Karpas-422 (cell line): ENCODE measurements around the gene CCAR1. TPM values are rescaled to one million over a fixed set of nuclear protein-coding genes. Genes with fewer than 3 reads are reported as not detected.
A peak's percentile ranks its signal among the peaks of the same experiment; 100 is the strongest.
"Not testable (repeated sequence)": the region's sequence is repeated elsewhere in the genome, so short reads cannot be mapped to it uniquely, and the experiment has no call there.

ENCODE experiments used
- DNase-seq: peaks from one replicate; pipeline ENCODE4 v3.0.0-alpha.2; 2015
- H2AFZ ChIP-seq: fragments of 200-600 bp; sonication (generic); 2 replicates; pipeline ENCODE4 v1.6.1; 2014; ENCODE audit warnings: antibody characterized with exemption, low read length, mixed read lengths
- H3K27ac ChIP-seq: fragments of 200-600 bp; sonication (generic); 2 replicates; pipeline ENCODE4 v1.5.1; 2014; ENCODE audit warnings: mild to moderate bottlenecking, low read length, moderate library complexity
- H3K27me3 ChIP-seq: fragments of 200-600 bp; sonication (generic); 2 replicates; pipeline ENCODE4 v1.6.1; 2014; ENCODE audit warnings: low read length, mixed read lengths
- H3K36me3 ChIP-seq: fragments of 200-600 bp; sonication (generic); 2 replicates; pipeline ENCODE4 v1.6.1; 2014; ENCODE audit warnings: low read length, mixed read lengths; ENCODE audit not compliant: insufficient read depth
- H3K4me1 ChIP-seq: fragments of 200-600 bp; sonication (generic); 2 replicates; pipeline ENCODE4 v1.6.1; 2014; ENCODE audit warnings: mild to moderate bottlenecking, low read length, mixed read lengths
- H3K4me2 ChIP-seq: fragments of 200-600 bp; sonication (generic); 2 replicates; pipeline ENCODE4 v1.6.1; 2014; ENCODE audit warnings: low read length, low read depth, mild to moderate bottlenecking; ENCODE audit not compliant: poor library complexity, severe bottlenecking
- H3K4me3 ChIP-seq: fragments of 200-600 bp; sonication (generic); 2 replicates; pipeline ENCODE4 v1.5.1; 2014; ENCODE audit warnings: mild to moderate bottlenecking, antibody characterized with exemption, low read length, mixed read lengths
- H3K79me2 ChIP-seq: fragments of 200-600 bp; sonication (generic); 2 replicates; pipeline ENCODE4 v1.6.1; 2014; ENCODE audit warnings: mild to moderate bottlenecking, low read length, mixed read lengths
- H3K9ac ChIP-seq: fragments of 200-600 bp; sonication (generic); 2 replicates; pipeline ENCODE4 v1.6.0; 2014; ENCODE audit warnings: low read length
- H3K9me2 ChIP-seq: fragments of 200-600 bp; sonication (generic), shearing (Covaris generic); replicated peaks from 2 replicates; pipeline ENCODE4 v1.6.0; 2014; ENCODE audit warnings: mild to moderate bottlenecking, low read length, moderate library complexity; ENCODE audit not compliant: insufficient read depth
- H3K9me3 ChIP-seq: fragments of 300-700, 200-600 bp; sonication (generic); 2 replicates; pipeline ENCODE4 v1.6.1; 2014; ENCODE audit warnings: low read length, mixed read lengths
- H4K20me1 ChIP-seq: fragments of 200-600 bp; sonication (generic); 2 replicates; pipeline ENCODE4 v1.6.1; 2014; ENCODE audit warnings: mild to moderate bottlenecking, antibody characterized with exemption, low read length, low read depth; ENCODE audit not compliant: insufficient read depth
- total RNA-seq: library from RNA; depleted of rRNA; stranded (reverse); fragments of >200 nt; shearing (Covaris generic); gene quantifications from 2 replicates; pipeline ENCODE4 v1.2.3, GENCODE V29; 2014; ENCODE audit warnings: low replicate concordance

The CCAR1 gene
- total RNA-seq, 1 experiment from 2014 or later, result 102 TPM

DNA sequence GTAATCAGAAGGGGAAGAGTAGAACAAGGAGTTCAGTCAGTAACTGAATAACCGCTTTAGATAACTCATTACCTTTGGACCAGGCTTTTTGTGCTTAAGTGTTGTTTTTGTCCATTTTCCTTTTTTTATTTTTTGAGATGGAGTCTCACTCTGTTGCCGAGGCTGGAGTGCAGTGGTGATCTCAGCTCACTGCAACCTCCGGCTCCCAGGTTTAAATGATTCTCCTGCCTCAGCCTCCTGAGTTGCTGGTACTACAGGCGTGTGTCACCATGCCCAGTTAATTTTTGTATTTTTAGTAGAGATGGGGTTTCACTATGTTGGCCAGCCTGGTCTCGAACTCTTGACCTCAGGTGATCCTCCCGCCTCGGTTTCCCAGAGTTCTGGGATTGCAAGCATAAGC is 14.7 kb downstream of the CCAR1 start:
- not testable (repeated sequence) for H4K20me1 ChIP-seq, H3K27ac ChIP-seq, H3K4me2 ChIP-seq, H3K27me3 ChIP-seq, DNase-seq, H3K9me2 ChIP-seq, H3K9ac ChIP-seq, H2AFZ ChIP-seq, H3K9me3 ChIP-seq, H3K4me3 ChIP-seq, H3K4me1 ChIP-seq
- H3K79me2 ChIP-seq, result peaks cover 79% of the 10 kb centered on the region
- peaks cover 66% of the 10 kb centered on the region for H3K36me3 ChIP-seq

DNA sequence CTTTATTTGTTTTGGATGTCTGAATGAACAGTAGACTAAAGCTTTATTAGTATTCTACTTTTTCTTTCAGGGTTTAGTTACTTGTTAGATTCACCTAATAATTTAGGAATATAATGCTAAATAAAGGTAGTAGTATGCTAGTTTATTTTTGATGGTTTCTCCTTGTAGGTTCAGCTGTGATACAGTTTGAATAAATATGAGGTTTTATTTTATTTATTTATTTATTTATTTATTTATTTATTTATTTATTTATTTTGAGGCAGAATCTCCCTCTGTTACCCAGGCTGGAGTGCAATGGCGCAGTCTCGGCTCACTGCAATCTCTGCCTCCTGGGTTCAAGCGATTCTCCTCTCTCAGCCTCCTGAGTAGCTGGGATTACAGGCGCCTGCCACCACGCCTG is 19.6 kb downstream of the CCAR1 start:
- H3K4me3 ChIP-seq, H4K20me1 ChIP-seq, DNase-seq, H3K4me2 ChIP-seq, H3K9me2 ChIP-seq, H3K9me3 ChIP-seq, H3K27ac ChIP-seq, H3K9ac ChIP-seq, H3K27me3 ChIP-seq, H3K4me1 ChIP-seq, H2AFZ ChIP-seq: not testable (repeated sequence)
- H3K36me3 ChIP-seq, result peaks cover 61% of the 10 kb centered on the region; the same call in 1 of the 2 replicates
- peaks cover 37% of the 10 kb centered on the region for H3K79me2 ChIP-seq

GRCh38 chr10:68742397-68742796 is 21.4 kb downstream of the CCAR1 start:
- no peak overlapping the region for H3K27ac ChIP-seq
- no peak overlapping the region for H3K4me2 ChIP-seq
- H3K79me2 ChIP-seq, result peaks cover 22% of the 10 kb centered on the region
- no peaks in the 10 kb centered on the region for H3K9me2 ChIP-seq
- no peaks in the 10 kb centered on the region for H3K4me1 ChIP-seq
- H4K20me1 ChIP-seq, result peaks cover 3% of the 10 kb centered on the region; the same call in 1 of the 2 replicates
- H3K36me3 ChIP-seq, result peaks cover 52% of the 10 kb centered on the region; the same call in 1 of the 2 replicates
- no peaks in the 10 kb centered on the region for H3K9me3 ChIP-seq
- H3K9ac ChIP-seq, result no peak overlapping the region
- no peak for DNase-seq
- H2AFZ ChIP-seq, result no peak overlapping the region
- H3K27me3 ChIP-seq, result no peaks in the 10 kb centered on the region
- no peak overlapping the region for H3K4me3 ChIP-seq

DNA sequence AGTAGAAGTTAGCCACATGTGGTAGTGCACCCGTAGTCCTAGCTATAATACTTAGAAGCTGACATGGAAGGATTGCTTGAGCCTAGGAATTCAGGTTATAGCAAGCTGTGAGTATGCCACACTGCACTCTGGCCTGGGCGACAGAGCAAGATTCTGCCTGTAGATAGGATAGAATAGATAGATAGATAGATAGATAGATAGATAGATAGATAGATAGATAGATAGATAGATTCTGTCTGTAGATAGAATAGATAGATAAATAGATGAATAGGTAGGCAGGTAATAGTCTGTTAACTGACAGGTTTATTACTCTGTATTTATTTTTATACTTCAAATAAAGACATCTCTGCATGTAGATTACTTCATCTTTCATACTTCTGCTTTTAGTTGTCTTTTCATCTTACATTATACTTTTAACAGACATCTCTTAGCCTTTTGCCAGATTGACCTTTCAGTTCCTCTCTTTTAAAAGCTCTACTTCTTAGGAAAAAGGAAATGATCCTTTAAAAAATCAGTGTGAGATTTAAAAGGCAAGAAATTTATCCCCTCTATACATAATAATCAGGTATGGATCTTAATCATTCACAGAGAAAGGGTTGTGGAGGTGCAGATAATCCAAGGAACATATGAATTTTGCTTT is 31.8 kb downstream of the CCAR1 start:
- peak overlapping the region; percentile 9; the same call in 1 of the 2 replicates for H3K27ac ChIP-seq
- H3K9me3 ChIP-seq, result no peaks in the 10 kb centered on the region

GRCh38 chr10:68756246-68756645 is 35.2 kb downstream of the CCAR1 start:
- Histone ChIP-seq H3K4me1 (no peaks in the 10 kb centered on the region), H3K9me2 (no peaks in the 10 kb centered on the region), H3K36me3 (peaks cover 66% of the 10 kb centered on the region), H4K20me1 (no peaks in the 10 kb centered on the region), H3K79me2 (peaks cover 26% of the 10 kb centered on the region; the same call in 1 of the 2 replicates), H3K4me3 (no peak overlapping the region), H3K27ac (no peak overlapping the region), H2AFZ (no peak overlapping the region), H3K27me3 (no peaks in the 10 kb centered on the region), H3K9me3 (no peaks in the 10 kb centered on the region), H3K4me2 (no peak overlapping the region), H3K9ac (no peak overlapping the region)
- DNase-seq, result no peak

More for the DNA sequence above, 31.8 kb downstream of the CCAR1 start:
- Histone ChIP-seq H3K9me2 (no peaks in the 10 kb centered on the region), H3K4me2 (no peak overlapping the region), H2AFZ (no peak overlapping the region), H3K4me1 (no peaks in the 10 kb centered on the region), H3K27me3 (no peaks in the 10 kb centered on the region), H3K36me3 (peaks cover 78% of the 10 kb centered on the region), H3K4me3 (no peak overlapping the region), H4K20me1 (no peaks in the 10 kb centered on the region), H3K9ac (no peak overlapping the region), H3K79me2 (peaks cover 29% of the 10 kb centered on the region; the same call in 1 of the 2 replicates)
- DNase-seq, result no peak

DNA sequence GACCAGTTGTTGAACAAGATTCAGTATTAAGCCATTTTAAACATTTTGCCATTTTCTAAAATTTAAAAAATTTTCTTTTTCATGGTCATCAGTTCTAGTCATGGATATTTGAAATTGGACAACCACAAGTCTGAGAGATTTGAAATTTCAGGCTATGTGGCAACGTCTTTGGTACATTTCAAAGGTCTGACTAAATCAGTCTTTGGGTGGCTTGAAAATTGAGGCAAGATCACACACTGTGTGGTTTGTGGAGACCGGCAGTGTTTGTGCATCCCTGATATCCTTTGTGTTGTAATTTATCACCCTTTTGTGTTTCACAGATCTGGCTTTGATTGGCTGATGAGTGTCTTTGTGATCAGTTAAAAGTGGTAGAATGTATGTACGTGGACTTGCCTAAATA is 35.7 kb downstream of the CCAR1 start:
- Histone ChIP-seq H3K4me2 (no peak overlapping the region), H3K4me3 (no peak overlapping the region), H4K20me1 (no peaks in the 10 kb centered on the region), H2AFZ (no peak overlapping the region), H3K9me3 (no peaks in the 10 kb centered on the region), H3K79me2 (peaks cover 26% of the 10 kb centered on the region; the same call in 1 of the 2 replicates), H3K36me3 (peaks cover 66% of the 10 kb centered on the region), H3K27ac (no peak overlapping the region), H3K27me3 (no peaks in the 10 kb centered on the region), H3K9ac (no peak overlapping the region), H3K9me2 (no peaks in the 10 kb centered on the region), H3K4me1 (no peaks in the 10 kb centered on the region)
- no peak for DNase-seq

DNA sequence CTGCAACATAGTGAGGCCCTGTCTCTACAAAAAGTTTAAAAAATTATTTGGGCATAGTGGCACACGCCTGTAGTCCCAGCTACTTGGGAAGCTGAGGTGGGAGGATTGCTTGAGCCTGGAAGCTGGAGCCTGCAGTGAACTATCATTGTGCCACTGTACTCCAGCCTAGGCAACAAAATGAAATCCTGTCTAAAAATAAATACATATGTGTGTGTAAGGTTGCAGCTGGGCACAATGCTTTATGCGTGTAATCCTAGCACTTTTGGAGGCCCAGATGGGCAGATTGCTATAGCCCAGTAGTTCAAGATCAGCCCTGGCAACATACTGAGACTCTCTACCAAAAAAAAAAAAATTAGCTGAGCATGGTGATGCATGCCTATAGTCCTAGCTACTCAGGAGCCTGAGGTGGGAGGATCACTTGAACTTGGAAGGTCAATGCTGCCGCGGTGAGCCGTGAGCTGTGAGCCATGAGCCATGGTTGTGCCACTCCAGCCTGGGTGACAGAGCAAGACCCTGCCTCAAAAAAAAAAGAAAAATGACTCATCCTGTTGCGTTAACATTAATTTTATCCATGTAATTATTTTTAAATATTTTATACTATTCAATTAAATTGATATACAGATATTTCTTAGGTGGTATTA is 38.3 kb downstream of the CCAR1 start:
- Histone ChIP-seq H3K4me2 (no peak overlapping the region), H3K9ac (no peak overlapping the region), H3K9me3 (no peaks in the 10 kb centered on the region), H4K20me1 (no peaks in the 10 kb centered on the region), H3K4me3 (no peak overlapping the region), H3K36me3 (peaks cover 55% of the 10 kb centered on the region), H3K27ac (no peak overlapping the region), H3K79me2 (peaks cover 21% of the 10 kb centered on the region), H3K9me2 (no peaks in the 10 kb centered on the region), H2AFZ (no peak overlapping the region), H3K4me1 (no peaks in the 10 kb centered on the region), H3K27me3 (no peaks in the 10 kb centered on the region)
- DNase-seq, result no peak

GRCh38 chr10:68759967-68760366 is 38.9 kb downstream of the CCAR1 start:
- H2AFZ ChIP-seq, result no peak overlapping the region
- H3K79me2 ChIP-seq, result peaks cover 23% of the 10 kb centered on the region
- no peak overlapping the region for H3K9ac ChIP-seq
- no peak overlapping the region for H3K4me2 ChIP-seq
- no peak overlapping the region for H3K27ac ChIP-seq
- no peak overlapping the region for H3K4me3 ChIP-seq
- peaks cover 55% of the 10 kb centered on the region for H3K36me3 ChIP-seq
- no peaks in the 10 kb centered on the region for H3K9me3 ChIP-seq
- H3K9me2 ChIP-seq, result no peaks in the 10 kb centered on the region
- no peak for DNase-seq
- no peaks in the 10 kb centered on the region for H3K27me3 ChIP-seq
- no peaks in the 10 kb centered on the region for H3K4me1 ChIP-seq
- H4K20me1 ChIP-seq, result no peaks in the 10 kb centered on the region
